Measurements from ENCODE around the gene HMCN1.

HMCN1 gene

DNA sequence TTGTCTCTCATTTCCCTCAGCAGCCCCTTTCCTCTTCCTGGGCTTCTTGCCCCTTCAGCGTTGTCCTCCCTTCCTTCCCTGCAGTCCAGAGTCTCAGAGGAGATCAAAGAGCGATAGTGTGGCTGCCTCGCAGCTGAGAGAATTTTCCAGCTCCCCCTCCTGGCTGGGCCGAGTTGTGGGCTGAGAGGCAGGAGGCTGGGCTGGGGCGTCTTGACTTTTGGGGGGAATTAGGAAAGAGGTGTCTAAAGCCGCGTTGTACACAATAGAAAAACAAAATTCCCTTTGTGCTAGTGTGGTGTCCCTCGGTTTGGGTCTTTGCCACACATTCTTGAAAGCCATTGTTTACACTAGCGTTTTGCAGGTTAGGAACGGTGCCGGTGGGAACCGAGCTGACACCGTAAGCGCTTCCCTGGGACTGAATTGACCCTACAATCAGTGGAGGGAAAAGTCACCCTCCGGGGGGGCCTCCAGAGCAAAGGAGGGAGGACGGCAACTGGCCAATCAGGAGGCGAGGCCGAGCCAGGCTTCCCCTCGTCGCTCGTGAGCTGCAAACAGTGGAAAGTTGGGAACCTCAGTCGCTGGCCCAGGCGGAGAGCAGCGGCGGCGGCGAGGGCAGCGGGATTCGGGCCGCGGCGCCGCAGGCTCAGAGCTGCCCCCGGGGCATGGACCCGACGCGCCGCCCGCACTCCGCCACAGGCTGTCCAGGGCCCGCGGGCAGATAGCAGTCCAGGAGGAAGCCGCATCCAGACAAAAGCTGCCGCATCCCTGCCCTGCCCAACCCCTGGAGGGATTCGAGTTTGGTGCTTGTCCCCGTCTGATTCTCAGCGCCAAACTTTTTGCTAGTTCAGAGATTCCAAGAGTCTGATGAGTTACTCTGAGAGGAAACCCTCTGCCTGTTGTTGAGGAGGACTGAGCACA is at the start of gene HMCN1:
TSS of gene HMCN1 (plus strand) at position 574 of the 918 bp plus-strand sequence. CDS start 389 bp downstream, outside the sequence.
- DNase-seq = peak; percentile 51 to 87

DNA sequence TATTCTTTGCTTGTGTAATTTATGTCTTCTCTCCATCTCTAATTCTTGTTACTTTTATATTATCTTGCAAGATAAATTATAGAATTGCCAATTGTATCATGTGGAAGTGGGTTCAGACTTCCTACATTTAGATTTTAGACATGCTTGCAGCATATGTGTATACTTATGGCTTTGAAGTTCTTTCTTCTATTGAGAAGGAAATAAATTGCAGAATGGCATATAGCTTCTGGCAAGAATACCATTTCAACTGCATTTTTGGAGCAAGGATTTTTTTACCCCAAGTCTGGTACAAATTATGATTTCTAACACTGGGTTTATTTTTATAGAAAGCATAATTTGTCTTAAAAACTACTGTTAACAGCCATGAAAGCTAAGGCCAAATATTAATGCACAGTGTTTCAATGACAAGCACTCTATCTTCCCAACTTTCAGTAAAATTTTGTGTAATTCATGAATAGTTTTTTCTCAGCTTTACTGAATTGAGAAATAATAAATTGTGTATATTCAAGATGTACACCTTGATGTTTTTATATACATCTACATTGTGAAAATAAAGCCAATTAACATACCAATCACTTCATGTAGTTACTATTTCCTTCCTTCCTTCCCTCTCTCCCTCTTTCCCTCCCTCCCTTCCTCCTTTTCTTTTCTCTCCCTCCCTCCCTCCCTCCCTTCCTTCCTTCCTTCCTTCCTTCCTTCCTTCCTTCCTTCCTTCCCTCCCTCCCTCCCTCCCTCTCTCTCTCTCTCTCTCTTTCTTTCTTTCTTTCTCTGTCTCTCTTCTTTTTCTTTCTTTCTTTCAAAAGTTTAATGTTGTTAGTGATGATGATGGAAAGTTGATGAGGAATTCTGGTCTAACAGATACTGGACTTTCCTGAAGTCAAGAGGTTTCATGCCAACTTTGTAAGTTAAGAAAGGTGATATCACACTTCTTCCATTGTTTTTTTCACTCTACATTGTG is 47.1 kb upstream of the HMCN1 start:
- no peak for DNase-seq

- no peak for DNase-seq
These were observed 43.7 kb upstream of the HMCN1 start for GRCh38 chr1:185690527-185690926.

DNA sequence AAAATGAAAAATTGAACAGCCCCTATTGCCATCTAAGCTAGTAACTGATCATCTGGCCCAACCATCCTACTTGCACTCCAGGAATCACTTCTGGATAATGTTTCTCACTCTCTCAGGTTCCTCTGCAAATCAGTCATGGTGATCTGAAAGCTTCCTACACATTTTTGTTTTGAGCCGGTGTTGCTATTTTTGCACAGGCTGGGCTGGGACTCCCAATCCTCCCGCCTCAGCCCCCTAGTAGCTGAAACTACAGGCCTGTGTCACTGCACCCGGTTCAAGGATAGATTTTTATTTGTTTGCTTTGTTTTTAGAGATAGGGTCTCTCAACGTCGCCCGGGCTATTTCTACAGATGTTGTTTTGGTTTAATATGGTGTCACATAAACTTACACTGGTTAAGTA is 40.5 kb upstream of the HMCN1 start:
- no peak for DNase-seq

DNA sequence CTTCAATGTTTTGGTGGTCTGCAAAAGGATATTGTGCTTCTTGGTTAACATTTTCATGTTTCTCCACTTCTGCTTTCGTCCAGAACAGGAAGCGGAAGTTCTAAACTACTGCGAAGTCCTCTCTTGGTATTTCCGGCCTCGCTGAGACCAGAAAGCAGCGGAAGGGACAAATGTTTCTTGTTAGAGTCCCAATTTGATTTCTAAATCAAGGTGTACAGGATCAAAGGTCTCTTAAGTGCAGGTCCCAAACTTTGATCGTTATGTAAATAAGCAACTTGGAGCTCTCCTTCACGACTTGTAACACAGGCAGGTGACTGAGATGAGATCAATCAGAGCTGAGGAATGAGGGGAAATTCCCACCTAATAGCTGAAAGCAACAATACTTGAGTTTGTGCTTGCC is 40.1 kb upstream of the HMCN1 start:
- DNase-seq = no peak

- peak; percentile 28 to 71 for DNase-seq
These were observed 38.9 kb upstream of the HMCN1 start for GRCh38 chr1:185695299-185695698.

- no peak for DNase-seq
These were observed 37.6 kb upstream of the HMCN1 start for GRCh38 chr1:185696422-185697150.

DNA sequence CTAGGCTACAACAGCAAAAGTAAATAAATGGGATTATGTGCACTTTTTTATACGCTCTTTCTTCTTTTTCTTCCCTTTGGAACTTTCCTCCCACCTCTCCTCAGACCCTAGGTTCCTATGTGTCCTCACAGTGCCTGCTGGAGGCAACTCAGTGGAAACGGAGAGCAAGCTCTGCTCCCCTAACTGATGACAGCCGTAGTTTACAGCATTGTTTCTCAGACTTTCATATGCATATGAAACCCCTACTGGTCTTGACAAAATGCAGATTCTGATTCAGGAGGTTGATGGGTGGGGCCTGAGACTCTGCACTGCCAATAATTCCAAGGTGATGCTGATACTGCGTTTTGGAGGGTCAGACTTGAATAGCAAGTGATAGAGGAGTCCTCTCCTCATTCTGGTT is 34.3 kb upstream of the HMCN1 start:
- no peak for DNase-seq

- DNase-seq = no peak
These were observed 32.5 kb upstream of the HMCN1 start for GRCh38 chr1:185701650-185702049.

DNA sequence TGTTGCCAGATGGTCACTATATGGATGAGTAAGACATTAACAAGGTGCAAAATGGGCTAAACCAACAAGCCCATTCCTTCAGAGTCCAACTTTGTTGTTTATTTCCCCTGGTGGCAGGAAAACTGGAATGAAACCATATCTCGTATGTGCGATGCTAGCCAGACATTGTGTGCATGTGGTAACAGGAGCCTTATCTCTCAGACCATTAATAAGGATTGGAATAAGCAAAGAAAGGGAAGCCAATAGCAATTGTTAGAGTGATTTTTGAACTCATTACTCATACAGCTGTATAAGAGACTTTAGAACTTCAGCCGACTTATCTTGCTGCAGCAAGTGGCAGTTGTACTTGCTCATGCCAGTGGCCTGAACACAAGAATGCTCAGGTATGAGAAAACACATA is 30.0 kb upstream of the HMCN1 start:
- DNase-seq = no peak

DNA sequence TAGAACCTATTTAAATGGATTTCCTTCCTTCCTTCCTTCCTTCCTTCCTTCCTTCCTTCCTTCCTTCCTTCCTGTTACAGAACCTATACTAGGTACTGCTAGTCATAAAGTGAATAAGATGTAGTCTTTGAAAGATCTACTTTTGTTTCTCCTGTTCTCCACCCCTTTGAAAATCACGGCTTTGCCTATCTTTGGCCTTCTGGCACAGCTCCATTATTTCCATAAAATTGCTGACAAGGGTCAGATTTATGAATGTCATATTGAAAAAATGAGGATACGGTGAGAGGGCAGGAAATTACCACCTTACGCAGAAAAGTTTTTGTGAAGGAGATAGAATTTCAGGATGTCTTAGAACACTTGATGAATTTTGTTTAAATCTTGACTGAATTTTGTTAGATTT is 18.1 kb upstream of the HMCN1 start:
- no peak for DNase-seq

DNA sequence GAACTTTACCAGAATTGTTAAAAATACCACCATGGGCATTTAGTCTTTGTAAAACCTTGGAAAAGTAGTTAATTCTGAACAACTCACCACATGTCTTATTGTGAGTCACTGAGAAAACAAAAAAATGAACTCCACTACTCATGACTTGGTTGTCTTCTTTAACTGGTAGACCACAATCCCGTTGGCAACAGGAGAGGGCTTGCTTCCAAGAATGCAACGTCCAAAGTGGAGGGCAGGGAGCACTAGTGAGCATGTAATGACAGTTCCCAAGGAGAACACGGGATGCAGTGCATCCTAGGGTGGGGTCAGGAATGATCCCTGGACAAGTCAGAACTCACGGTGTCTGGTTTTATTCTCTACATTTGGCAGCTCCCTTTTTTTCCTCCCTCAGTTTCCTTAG is 15.2 kb upstream of the HMCN1 start:
- peak; percentile 27 to 71 for DNase-seq

GRCh38 chr1:185720633-185721272 is 13.4 kb upstream of the HMCN1 start:
- DNase-seq = peak; percentile 39 to 69

GRCh38 chr1:185721553-185721952 is 12.6 kb upstream of the HMCN1 start:
- no peak for DNase-seq

- no peak for DNase-seq
These were observed 12.1 kb upstream of the HMCN1 start for GRCh38 chr1:185722098-185722497.

DNA sequence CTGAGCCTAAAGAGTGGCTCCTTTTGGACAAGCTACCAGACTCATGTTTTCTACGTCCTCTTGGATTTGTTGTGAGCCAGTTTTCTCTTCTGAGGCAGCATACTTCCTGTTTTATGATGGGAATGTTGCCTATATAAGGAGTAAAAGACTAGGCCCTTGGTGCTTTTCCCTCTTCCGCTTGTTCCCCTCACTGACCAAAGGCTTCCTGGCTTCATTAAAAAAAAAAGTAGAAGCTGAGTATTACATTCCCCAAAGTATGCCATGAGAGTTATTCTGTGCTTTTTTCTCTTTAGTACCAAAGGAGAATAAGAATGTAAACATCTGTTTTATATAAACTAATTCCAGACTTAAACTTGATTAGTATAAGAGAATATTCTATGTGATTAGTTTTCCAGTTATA is 6.5 kb upstream of the HMCN1 start:
- no peak for DNase-seq

GRCh38 chr1:185731446-185731845 is 2.7 kb upstream of the HMCN1 start:
- DNase-seq = no peak

DNA sequence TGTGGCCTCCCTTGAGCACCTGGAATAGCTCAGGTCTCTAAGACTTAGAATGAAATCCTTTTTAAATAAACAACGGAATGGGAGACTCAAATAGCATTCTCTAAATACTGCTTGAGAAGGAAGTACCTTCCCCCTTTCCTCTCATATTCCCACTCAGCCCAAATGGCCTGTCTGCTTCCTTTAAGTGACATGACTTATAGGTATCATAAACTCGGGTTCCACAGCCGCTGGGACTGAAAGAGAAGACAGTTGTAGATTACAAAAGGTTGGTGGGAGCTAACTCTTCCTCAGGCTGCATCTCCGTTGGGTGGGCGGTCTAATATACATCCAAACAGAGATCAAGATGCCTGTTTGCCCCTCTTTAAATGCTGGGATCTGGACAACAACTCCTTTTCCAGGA is 1.2 kb upstream of the HMCN1 start:
- peak in 1 of 2 experiments; percentile 27 for DNase-seq

GRCh38 chr1:185734929-185735700 is 924 bp downstream of the HMCN1 start:
- no peak for DNase-seq

GRCh38 chr1:185735701-185736064 is 1.5 kb downstream of the HMCN1 start:
- DNase-seq = no peak

DNA sequence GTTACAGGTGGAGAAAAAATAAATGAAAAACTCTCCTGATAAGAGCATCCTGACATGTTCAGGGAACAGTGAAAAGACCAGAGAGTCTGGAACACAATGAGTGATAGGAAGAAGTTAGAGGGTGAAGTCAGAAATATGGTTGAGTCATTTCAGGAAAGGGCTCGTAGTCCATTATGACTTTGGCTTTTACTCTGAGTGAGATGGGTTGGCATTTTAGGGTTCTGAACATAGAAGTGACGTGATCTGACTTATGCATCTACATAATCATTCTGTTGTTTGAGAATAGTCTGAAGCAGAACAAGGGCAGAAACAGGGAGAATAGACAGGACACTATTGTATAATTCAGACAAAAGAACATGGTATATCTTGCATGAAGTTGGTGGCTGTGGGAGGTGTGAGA is 5.8 kb downstream of the HMCN1 start:
- DNase-seq = no peak

DNA sequence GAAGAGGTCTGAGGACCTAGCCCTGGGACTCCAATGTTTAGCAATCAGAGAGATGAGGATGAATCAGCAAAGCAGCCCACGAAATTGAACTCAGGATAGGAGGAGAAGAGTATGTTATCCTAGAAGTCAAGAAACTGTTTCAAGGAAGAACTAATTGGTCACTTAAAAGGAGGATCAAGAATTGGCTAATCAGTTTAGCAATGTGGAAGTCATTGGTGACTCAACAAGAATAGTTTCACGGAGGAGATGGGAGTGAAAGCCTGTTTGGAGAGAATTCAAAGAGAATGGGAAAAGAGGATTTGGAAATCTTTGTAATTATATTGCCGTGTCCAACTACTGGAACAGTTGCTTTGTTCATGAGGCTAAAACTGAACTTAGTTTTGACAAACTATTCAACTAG is 7.4 kb downstream of the HMCN1 start:
- DNase-seq = no peak
